ENCODE results near the gene BZW2. TPM values are rescaled to one million over a fixed set of nuclear protein-coding genes. Genes with fewer than 3 reads are reported as not detected.
"Not testable (repeated sequence)": the region's sequence is repeated elsewhere in the genome, so short reads cannot be mapped to it uniquely, and the experiment has no call there.

Gene BZW2
- total RNA-seq, 4 donors from 2014 or later = 16.1 to 135 (median 70.9) TPM

DNA sequence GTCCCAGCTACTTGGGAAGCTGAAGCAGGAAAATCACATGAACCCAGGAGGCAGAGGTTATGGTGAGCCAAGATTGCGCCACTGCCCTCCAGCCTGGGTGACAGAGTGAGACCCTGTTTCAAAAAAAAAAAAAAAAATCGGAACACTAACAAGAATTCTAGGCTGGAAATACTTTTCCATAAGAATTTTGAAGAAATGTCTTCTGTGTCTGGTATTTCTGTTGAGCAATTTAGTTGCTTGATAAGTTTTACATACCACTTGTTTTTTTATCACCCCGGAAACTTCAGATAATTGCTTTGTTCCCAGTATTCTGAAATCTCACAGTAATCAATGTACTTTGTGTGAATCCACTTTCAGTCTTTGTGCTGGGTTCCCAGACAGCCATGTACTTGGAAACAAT, 25.8 kb downstream of the BZW2 start:
- Histone ChIP-seq H3K27me3 (no peaks in the 10 kb centered on the region), H3K36me3 (no peaks in the 10 kb centered on the region), H3K4me1 (no peaks in the 10 kb centered on the region), H3K4me3 (no peak overlapping the region), H3K9me3 (no peaks in the 10 kb centered on the region), H3K27ac (no peak overlapping the region)
- in situ Hi-C loops (cut with MboI; ENCODE audit: low pct_ligation_motif_present in 1 of 4, low pct_unique_long_range_greater_than_20kb in 1 of 4, low sequenced_read_pairs in 3 of 4) (no loop called here), intact Hi-C loops (cut with DNase I; ENCODE audit: low total_unique reads) (no loop called here)
- TF ChIP-seq, protein P1, sequence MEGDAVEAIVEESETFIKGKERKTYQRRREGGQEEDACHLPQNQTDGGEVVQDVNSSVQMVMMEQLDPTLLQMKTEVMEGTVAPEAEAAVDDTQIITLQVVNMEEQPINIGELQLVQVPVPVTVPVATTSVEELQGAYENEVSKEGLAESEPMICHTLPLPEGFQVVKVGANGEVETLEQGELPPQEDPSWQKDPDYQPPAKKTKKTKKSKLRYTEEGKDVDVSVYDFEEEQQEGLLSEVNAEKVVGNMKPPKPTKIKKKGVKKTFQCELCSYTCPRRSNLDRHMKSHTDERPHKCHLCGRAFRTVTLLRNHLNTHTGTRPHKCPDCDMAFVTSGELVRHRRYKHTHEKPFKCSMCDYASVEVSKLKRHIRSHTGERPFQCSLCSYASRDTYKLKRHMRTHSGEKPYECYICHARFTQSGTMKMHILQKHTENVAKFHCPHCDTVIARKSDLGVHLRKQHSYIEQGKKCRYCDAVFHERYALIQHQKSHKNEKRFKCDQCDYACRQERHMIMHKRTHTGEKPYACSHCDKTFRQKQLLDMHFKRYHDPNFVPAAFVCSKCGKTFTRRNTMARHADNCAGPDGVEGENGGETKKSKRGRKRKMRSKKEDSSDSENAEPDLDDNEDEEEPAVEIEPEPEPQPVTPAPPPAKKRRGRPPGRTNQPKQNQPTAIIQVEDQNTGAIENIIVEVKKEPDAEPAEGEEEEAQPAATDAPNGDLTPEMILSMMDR (IDR thresholded peaks at IDR 0.05) = no peak
- TF ChIP-seq EP300 (IDR thresholded peaks at IDR 0.05; ENCODE audit: low read depth) (no peak), POLR2AphosphoS5 (IDR thresholded peaks at IDR 0.05) (no peak), POLR2A (IDR thresholded peaks at IDR 0.05) (no peak)
- WGBS, 2 donors (ENCODE audit: low coverage in 1 of 2) = 83 to 94% methylated on average over 3 of the region's 3 CpGs
- no peak for DNase-seq

DNA sequence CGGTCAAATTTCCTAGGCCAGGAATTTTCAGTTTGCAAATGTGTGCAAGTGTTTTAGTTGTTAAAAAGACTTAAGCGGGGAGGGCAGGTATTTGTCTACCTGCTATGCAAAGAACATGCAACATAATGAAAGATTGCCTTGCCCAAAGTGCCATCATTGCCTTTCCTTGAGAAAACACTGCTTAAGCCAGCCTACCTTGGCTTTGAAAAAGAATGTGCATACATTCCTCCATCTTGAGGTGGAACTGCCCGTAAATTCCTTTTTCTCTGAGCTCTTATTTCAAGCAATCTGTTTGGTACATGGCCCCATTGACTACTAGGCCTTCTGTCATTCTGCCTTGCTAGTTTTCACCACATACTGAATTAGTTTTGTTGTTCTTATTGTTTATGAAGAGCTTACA, 29.3 kb downstream of the BZW2 start:
- DNase-seq = no peak
- intact Hi-C loops (cut with DNase I; ENCODE audit: low total_unique reads) (no loop called here), in situ Hi-C loops (cut with MboI; ENCODE audit: low pct_ligation_motif_present in 1 of 4, low pct_unique_long_range_greater_than_20kb in 1 of 4, low sequenced_read_pairs in 3 of 4) (loop anchor here in 1 of 4 donors (25.0 kb wide), 1 partner anchor 237 kb away; no protein-coding TSS in a partner anchor)
- H3K36me3 ChIP-seq = peaks cover 0 to 7% (median 0%) of the 10 kb centered on the region in 4 donors
- no peak overlapping the region for H3K4me3 ChIP-seq
- no peaks in the 10 kb centered on the region for H3K9me3 ChIP-seq
- H3K4me1 ChIP-seq = no peaks in the 10 kb centered on the region
- TF ChIP-seq POLR2AphosphoS5 (IDR thresholded peaks at IDR 0.05) (no peak), EP300 (IDR thresholded peaks at IDR 0.05; ENCODE audit: low read depth) (no peak), POLR2A (IDR thresholded peaks at IDR 0.05) (no peak)
- TF ChIP-seq, protein P1 (IDR thresholded peaks at IDR 0.05) = no peak
- no peaks in the 10 kb centered on the region for H3K27me3 ChIP-seq
- 96 to 97% methylated on average over 3 of the region's 3 CpGs for WGBS, 2 donors (ENCODE audit: low coverage in 1 of 2)
- no peak overlapping the region for H3K27ac ChIP-seq

DNA sequence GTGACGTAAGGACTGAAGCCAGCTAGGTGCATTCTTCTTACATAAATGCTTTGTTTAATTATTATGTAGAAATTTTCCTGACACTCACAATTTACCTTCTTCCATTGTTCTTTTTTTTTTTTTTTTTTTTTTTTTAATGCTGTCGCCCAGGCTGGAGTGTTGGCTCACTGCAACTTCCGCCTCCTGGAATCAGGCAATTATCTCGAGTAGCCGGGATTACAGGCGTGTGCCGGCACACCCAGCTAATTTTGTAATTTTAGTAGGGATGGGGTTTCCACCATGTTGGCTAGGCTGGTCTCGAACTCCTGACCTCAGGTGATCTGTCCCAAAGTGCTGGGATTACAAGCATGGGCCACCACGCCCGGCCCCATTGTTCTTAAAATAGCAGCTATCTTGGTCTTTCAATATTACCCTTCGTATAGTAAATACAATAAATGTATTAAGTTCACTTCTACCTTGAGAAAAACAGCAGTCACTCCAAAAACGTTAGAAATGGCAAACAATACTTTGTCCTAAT, 32.1 kb downstream of the BZW2 start:
- no peak for TF ChIP-seq POLR2A (IDR thresholded peaks at IDR 0.05)
- no peak for TF ChIP-seq POLR2AphosphoS5 (IDR thresholded peaks at IDR 0.05)
- no peak for TF ChIP-seq EP300 (IDR thresholded peaks at IDR 0.05; ENCODE audit: low read depth)
- TF ChIP-seq, protein P1 (IDR thresholded peaks at IDR 0.05) = no peak
- peak overlapping the region in 1 of 4 donors; percentile 13 for H3K27ac ChIP-seq
- DNase-seq = no peak
- in situ Hi-C loops (cut with MboI; ENCODE audit: low pct_ligation_motif_present in 1 of 4, low pct_unique_long_range_greater_than_20kb in 1 of 4, low sequenced_read_pairs in 3 of 4) = loop anchor here in 1 of 4 donors (25.0 kb wide), 1 partner anchor 234 kb away; no protein-coding TSS in a partner anchor
- no peaks in the 10 kb centered on the region for H3K9me3 ChIP-seq
- no peaks in the 10 kb centered on the region for H3K27me3 ChIP-seq
- no peak overlapping the region for H3K4me3 ChIP-seq
- intact Hi-C loops (cut with DNase I; ENCODE audit: low total_unique reads) = no loop called here
- H3K36me3 ChIP-seq = peaks cover 0 to 26% (median 10%) of the 10 kb centered on the region in 4 donors
- WGBS, 2 donors (ENCODE audit: low coverage in 1 of 2) = 77% methylated on average over 3 to 12 of the region's 12 CpGs
- no peaks in the 10 kb centered on the region for H3K4me1 ChIP-seq

DNA sequence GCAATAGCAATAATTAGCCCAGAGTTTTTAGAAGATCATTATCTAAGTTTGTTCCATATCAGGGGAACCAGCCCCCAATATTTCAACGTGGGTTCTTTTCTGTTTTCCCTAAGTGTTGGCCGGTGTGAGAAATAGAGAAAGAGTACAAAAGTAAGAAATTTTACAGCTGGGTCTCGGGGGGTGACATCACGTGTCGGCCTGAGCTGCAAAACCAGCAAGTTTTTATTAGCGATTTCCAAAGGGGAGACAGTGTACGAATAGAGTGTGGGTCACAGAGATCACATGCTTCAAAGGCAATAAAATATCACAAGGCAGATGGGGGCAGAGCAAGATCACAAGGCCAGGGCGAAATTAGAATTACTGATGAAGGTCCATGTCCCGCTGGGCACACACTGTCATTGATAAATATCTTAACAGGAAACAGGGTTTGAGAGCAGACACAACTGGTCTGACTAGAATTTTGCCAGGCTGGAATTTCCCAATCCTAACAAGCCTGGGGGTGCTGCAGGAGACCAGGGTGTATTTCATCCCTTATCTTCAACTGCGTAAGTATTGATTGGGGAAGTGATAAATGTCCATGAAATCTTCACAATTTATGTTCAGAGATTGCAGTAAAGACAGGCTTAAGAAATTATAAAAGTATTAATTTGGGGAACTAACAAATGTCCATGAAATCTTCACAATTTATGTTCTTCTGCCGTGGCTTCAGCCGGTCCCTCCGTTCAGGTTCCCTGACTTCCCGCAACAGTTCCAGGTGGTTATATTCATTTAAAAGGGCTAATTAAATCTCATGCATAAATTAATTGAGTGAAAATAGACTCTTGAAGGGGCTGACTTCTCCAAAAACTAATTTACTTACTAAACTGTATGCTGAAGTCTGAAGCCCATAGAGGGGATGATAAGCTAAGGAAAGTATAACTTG, 32.9 kb downstream of the BZW2 start:
- H3K27me3 ChIP-seq; H3K9me3 ChIP-seq; H3K27ac ChIP-seq; DNase-seq; H3K4me3 ChIP-seq; H3K4me1 ChIP-seq; intact Hi-C loops (cut with DNase I; ENCODE audit: low total_unique reads): not testable (repeated sequence)
- WGBS, 2 donors (ENCODE audit: low coverage in 1 of 2) = 91 to 93% methylated on average over 11 to 14 of the region's 14 CpGs
- in situ Hi-C loops (cut with MboI; ENCODE audit: low pct_ligation_motif_present in 1 of 4, low pct_unique_long_range_greater_than_20kb in 1 of 4, low sequenced_read_pairs in 3 of 4) = loop anchor here in 1 of 4 donors (25.0 kb wide), 1 partner anchor 233 kb away; no protein-coding TSS in a partner anchor
- H3K36me3 ChIP-seq = peaks cover 0 to 29% (median 12%) of the 10 kb centered on the region in 4 donors

Measured in transverse colon (tissue), 4 donors.